GM19468 (cell line): ENCODE measurements around the gene PGBD5.
"Not testable (repeated sequence)": the region's sequence is repeated elsewhere in the genome, so short reads cannot be mapped to it uniquely, and the experiment has no call there.

ENCODE experiments used
- ATAC-seq: cut with Tn5 transposase; IDR thresholded peaks from one replicate; pipeline ENCODE4 v1.9.1; 2021; ENCODE audit warnings: mild to moderate bottlenecking, moderate library complexity, moderate number of reproducible peaks; ENCODE audit not compliant: unreplicated experiment; ENCODE audit errors: extremely low read depth

Gene PGBD5

GRCh38 chr1:230427094-230427876 is 1.2 kb upstream of the PGBD5 start:
- no peak for ATAC-seq

GRCh38 chr1:230425252-230426091 is 660 bp downstream of the PGBD5 start:
- ATAC-seq: no peak

DNA sequence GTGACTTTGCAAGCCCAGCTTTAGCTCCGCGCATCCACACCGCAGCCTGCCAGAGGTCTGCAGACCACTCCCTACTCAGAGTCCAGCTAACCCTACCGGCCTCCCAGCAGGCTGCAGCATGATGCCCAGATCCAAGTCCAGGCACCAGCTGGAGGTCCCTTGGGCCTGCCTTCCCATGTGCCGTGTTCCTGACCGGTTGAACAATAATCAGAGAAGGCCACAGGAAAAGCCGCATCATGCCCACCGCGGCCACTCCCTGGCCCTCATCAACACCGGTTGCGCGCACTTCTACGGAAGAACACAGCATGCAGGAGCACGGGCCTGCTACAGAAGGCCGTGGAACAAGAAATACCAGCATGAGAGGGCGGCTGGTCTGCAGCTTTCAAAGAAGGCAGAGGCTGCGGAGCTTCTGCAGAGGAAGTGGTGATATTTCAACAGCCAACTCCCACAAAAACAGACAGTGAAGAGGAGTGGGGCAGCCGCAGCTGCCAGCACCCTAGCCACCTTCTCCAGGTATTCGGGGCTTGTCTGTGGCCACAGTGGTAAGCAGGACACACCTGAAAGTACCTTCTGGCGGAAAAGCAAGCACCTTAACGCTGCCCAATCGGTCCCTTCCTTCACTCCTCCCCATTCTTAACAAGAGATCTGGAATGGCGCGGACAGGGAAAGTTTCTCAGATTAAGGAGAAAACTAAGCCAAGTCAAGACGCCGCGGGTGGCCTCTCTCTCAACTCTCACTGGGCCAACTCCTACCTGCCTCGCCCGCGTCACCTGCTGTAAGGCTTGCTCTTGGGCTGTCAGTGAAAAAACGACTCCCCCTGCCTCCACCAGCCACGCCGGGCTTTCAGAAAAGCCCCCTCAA is 1.5 kb downstream of the PGBD5 start:
- ATAC-seq: no peak

GRCh38 chr1:230423951-230424350 is 2.2 kb downstream of the PGBD5 start:
- no peak for ATAC-seq

DNA sequence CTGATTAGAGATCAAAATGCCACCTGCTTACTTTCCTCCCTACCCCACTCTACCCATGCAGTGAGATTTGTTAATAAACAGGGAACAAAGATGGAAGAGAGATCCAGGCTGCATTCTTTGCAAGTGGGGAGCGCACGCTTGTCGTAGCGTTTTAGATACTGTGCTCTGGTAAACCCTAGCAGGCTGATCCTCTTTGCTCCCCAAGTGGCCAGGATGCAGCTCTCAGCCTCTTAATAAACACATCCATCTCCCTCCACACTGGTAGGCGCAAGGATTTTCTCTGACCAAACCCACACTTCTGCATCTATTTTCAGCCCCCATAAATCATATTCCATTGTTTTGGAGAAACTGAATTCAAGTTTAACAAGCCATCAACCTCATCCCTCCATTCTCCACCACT is 2.9 kb downstream of the PGBD5 start:
- no peak for ATAC-seq

GRCh38 chr1:230422221-230422981 is 3.7 kb downstream of the PGBD5 start:
- no peak for ATAC-seq

DNA sequence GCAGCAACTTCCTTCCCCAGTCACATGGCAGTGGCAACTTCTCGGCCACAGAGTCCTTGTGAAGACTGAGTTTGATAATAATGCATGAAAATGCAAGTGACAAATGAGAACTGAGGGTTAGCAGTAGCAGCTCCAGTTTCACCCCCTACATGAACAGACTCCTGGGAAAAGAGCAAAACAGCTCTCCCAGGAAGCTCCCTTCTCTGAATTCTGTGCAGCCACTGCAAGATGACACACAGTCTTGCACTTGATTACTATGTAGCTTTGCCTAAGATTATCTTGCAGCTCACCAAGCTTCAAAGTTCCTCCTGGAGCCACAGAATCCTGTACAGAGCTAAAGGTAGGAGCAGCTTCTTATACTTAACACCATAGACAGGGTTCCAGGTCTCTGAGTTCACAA is 4.7 kb downstream of the PGBD5 start:
- ATAC-seq: no peak

DNA sequence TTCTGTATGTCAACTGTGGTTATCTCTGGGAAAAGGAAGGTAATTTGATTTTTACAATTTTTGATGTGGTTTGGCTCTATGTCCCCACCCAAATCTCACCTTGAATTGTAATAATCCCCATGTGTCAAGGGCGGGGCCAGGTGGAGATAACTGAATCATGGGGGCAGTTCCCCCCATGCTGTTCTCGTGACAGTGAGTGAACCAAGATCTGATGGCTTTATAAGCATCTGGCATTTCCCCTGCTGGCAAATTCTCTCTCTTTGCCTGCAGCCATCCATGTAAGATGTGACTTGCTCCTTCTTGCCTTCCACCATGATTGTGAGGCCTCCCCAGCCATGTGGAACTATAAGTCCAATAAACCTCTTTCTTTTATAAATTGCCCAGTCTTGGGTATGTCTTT is 5.8 kb downstream of the PGBD5 start:
- ATAC-seq: not testable (repeated sequence)

GRCh38 chr1:230416430-230416829 is 9.7 kb downstream of the PGBD5 start:
- no peak for ATAC-seq

DNA sequence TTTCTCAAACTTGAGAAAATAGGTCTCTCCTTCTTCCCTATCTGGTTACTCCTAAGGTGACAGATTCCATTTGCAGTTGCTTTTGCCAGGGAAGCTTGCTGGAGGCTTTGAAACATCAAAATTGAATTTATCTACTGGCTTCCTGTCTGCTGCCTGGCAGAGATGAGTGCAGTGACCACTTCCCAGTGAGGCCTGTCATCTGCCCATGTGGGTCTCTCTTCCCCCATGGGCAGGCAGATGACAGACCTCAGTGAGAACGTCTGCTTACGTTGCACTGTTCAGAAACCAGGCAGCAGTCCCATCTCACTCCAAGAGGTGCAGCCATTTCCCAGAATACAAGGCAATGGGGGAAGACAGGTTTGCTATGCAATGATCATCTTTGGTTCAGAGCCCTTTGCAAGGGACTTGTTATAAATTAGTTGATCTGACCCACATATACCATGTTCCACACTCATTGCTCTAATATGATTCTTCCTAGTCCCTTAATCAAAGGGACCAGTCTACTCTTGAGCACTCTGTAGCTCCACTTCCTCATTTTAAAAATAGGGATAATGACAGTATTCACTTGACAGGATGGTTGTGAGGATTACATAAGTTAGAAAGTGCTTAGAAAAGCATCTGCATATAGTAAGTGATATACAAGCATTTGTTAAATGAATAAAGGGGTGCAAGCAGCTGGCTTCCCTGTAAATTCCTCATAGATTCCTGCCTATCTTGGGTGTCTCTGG is 10.6 kb downstream of the PGBD5 start:
- no peak for ATAC-seq

DNA sequence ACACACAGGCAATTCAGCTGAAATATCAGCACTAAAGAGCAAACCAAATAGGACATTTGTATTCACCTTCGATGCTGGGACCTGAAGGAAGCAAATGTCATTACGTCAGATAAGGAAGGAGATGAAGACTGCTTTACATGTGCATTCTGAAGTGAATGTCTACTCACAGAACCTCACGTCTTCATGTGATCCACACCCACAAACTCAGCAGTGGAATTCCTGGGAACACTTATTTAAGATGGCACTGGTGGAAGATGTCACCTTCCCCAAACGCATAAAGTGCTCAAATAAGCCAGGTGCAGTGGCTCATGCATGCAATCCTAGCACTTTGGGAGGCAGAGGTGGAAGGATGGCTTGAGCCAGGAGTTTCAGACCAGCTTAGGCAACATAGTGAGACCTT is 11.4 kb downstream of the PGBD5 start:
- ATAC-seq: no peak

GRCh38 chr1:230414102-230414501 is 12.0 kb downstream of the PGBD5 start:
- ATAC-seq: no peak

DNA sequence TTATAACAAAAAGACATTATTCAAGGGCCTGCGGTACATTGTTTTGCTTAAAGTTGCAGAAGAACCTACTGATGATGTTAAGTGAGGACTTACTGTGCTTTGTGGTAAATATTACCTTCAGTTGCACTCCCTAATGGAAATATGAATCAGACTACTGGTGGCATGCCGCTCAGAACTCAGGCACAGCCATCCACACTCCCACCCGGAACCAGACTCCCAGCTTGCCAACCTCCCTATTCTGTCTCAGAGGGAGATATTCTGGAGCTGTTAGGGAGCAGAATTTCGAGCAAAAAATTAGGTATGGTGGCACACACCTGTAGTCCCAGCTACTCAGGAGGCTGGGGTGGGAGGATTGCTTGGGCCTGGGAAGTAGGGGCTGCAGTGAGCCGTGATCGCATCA is 13.1 kb downstream of the PGBD5 start:
- ATAC-seq: no peak

DNA sequence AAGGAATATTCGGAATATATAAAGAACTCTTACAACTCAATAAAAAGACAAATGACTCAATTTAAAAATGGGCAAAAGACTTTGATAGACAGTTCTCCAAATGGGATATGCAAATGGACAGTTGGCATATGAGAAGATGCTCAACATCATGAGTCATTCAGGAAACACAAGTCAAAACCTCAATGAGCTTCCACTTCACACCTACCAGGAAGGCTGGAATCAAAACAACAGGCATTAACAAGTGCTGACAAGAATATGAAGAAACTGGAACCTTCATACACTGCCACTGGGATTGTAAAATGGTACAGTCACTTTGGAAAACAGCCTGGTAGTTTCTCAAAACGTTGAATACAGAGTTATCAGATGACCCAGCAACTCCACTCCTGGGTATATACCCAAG is 17.2 kb downstream of the PGBD5 start:
- no peak for ATAC-seq

GRCh38 chr1:230407351-230407750 is 18.8 kb downstream of the PGBD5 start:
- no peak for ATAC-seq

DNA sequence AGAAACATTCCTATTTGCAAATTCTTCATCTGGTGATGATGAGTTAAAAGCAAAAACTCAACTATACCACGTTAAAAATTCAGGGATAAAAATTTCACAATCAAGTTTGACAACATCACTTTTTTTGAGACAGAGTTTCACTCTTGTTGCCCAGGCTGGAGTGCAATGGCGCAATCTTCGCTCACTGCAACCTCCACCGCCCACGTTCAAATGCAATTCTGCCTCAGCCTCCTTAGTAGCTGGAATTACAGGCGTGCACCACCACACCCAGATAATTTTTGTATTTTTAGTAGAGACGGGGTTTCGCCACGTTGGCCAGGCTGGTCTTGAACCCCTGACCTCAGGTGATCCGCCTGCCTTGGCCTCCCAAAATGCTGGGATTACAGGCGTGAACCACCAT is 19.4 kb downstream of the PGBD5 start:
- ATAC-seq: not testable (repeated sequence)

GRCh38 chr1:230403442-230403841 is 22.7 kb downstream of the PGBD5 start:
- ATAC-seq: no peak

DNA sequence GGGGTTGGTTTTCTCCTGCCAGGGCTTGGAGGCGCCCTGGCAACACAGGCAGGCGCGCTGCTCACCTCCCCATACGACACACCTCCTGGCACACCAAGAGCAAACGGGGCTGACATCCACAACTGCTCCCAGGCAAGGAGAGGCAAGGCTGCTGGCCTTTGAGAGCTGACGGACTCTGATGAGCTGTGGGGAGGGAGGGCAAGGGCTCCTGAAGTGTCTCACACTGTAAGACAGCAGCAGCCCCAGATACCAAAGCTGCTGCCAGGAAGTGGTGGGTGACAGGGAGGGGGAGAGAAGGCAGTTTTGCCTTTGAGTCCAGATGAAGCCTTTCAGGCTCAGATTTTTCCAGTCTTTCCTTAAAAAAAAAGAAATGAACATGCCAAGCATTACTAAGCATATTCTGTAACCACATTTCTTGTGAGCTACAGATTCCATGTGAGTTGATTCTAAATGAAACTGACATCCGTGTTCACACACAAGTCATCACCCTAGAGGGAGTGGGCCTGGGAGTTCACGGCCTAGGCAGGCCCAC is 24.3 kb downstream of the PGBD5 start:
- ATAC-seq: no peak

- ATAC-seq: no peak
These were observed 25.0 kb downstream of the PGBD5 start for GRCh38 chr1:230401101-230401500.
